AG10803 (cell line): ENCODE measurements around the gene ARHGAP42.
A peak's percentile ranks its signal among the peaks of the same experiment; 100 is the strongest.

Source experiments
- DNase-seq: peaks from one replicate; pipeline ENCODE4 v3.0.0; 2010; ENCODE audit warnings: low read depth
- H3K4me3 ChIP-seq: 2 replicates; pipeline ENCODE4 v1.5.1; 2011; ENCODE audit warnings: mild to moderate bottlenecking, low read length, control low read depth
- CTCF ChIP-seq: conservative IDR thresholded peaks from 2 replicates; pipeline ENCODE4 v1.5.1; 2011; ENCODE audit warnings: mild to moderate bottlenecking, low read length, control low read depth, inconsistent platforms

ARHGAP42 gene

GRCh38 chr11:100726680-100727079 lies 39.6 kb downstream of the ARHGAP42 start:
- DNase-seq: no peak
- H3K4me3 ChIP-seq: no peak overlapping the region
- TF ChIP-seq CTCF: no peak

- no peak overlapping the region for H3K4me3 ChIP-seq
- no peak for TF ChIP-seq CTCF
- DNase-seq: no peak
Measured at GRCh38 chr11:100727410-100727809, 40.3 kb downstream of the ARHGAP42 start.

GRCh38 chr11:100730266-100730665 lies 43.2 kb downstream of the ARHGAP42 start:
- TF ChIP-seq CTCF: no peak
- H3K4me3 ChIP-seq: no peak overlapping the region
- peak; percentile 94 for DNase-seq

- DNase-seq: no peak
- TF ChIP-seq CTCF: no peak
- H3K4me3 ChIP-seq: no peak overlapping the region
Measured at GRCh38 chr11:100731471-100731870, 44.4 kb downstream of the ARHGAP42 start.

- TF ChIP-seq CTCF: no peak
- no peak for DNase-seq
- no peak overlapping the region for H3K4me3 ChIP-seq
Measured at GRCh38 chr11:100732949-100733348, 45.9 kb downstream of the ARHGAP42 start.

- no peak for DNase-seq
- TF ChIP-seq CTCF: no peak
- H3K4me3 ChIP-seq: no peak overlapping the region
Measured at GRCh38 chr11:100734743-100735527, 47.8 kb downstream of the ARHGAP42 start.

GRCh38 chr11:100735949-100736675 lies 49.0 kb downstream of the ARHGAP42 start:
- no peak for DNase-seq
- TF ChIP-seq CTCF: no peak
- H3K4me3 ChIP-seq: no peak overlapping the region
